Measurements from ENCODE around the gene RNLS.

- TF ChIP-seq, protein P1, sequence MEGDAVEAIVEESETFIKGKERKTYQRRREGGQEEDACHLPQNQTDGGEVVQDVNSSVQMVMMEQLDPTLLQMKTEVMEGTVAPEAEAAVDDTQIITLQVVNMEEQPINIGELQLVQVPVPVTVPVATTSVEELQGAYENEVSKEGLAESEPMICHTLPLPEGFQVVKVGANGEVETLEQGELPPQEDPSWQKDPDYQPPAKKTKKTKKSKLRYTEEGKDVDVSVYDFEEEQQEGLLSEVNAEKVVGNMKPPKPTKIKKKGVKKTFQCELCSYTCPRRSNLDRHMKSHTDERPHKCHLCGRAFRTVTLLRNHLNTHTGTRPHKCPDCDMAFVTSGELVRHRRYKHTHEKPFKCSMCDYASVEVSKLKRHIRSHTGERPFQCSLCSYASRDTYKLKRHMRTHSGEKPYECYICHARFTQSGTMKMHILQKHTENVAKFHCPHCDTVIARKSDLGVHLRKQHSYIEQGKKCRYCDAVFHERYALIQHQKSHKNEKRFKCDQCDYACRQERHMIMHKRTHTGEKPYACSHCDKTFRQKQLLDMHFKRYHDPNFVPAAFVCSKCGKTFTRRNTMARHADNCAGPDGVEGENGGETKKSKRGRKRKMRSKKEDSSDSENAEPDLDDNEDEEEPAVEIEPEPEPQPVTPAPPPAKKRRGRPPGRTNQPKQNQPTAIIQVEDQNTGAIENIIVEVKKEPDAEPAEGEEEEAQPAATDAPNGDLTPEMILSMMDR (IDR thresholded peaks at IDR 0.05), result no peak
- no peak for TF ChIP-seq POLR2A (IDR thresholded peaks at IDR 0.05)
Measured at GRCh38 chr10:88254091-88254490, 329.0 kb downstream of the RNLS start.
